SK-N-SH (cell line): ENCODE results near the gene TCEA3. TPM values are rescaled to one million over a fixed set of nuclear protein-coding genes. Genes with fewer than 3 reads are reported as not detected.

Source experiments
- CTCF ChIA-PET: fragments of 300-600, 350-600 bp; formaldehyde crosslinking; extraction: SDS; loops from one replicate; lab custom pipeline; 2021; lab: Yijun Ruan, JAX
- POLR2A ChIA-PET: fragments of 350-600 bp; sonication (Branson Sonifier 250); formaldehyde crosslinking; extraction: SDS; loops from one replicate; lab custom pipeline; 2020; ENCODE audit warnings: antibody characterized with exemption, inconsistent platforms; lab: Yijun Ruan, JAX
- DNase-seq: peaks from one replicate; pipeline ENCODE4 v3.0.0; 2012
- H2AFZ ChIP-seq: fragments of 200-600 bp; sonication (generic); 2 replicates; pipeline ENCODE4 v1.8.1; 2016; ENCODE audit warnings: antibody characterized with exemption, mild to moderate bottlenecking, low read depth
- H3F3A ChIP-seq: fragments of 200-600 bp; sonication (generic); replicated peaks from 2 replicates; pipeline ENCODE3; 2016; ENCODE audit warnings: antibody characterized with exemption, mild to moderate bottlenecking; ENCODE audit not compliant: insufficient read depth
- H3K27ac ChIP-seq, 2 experiments: fragments of 200-500 bp in 1 of 2; fragments of 200-600 bp in 1 of 2; sonication (Bioruptor generic) in 1 of 2; sonication (generic), shearing (Covaris generic) in 1 of 2; 2 replicates each; pipeline versions ENCODE4 v1.5.1 to v1.6.1; 2014 to 2016; ENCODE audit warnings: low read depth in 2 of 2, inconsistent platforms in 1 of 2, low read length in 1 of 2, mild to moderate bottlenecking in 1 of 2, mixed read lengths in 1 of 2
- H3K27me3 ChIP-seq: fragments of 200-600 bp; sonication (generic), shearing (Covaris generic); 2 replicates; pipeline ENCODE4 v1.6.1; 2016; ENCODE audit warnings: mixed run types; ENCODE audit not compliant: insufficient read depth
- H3K36me3 ChIP-seq, 2 experiments: fragments of 200-500 bp in 1 of 2; fragments of 200-600 bp in 1 of 2; sonication (Bioruptor generic) in 1 of 2; sonication (generic) in 1 of 2; replicated peaks in 1 of 2; 2 replicates each; pipeline versions ENCODE3 to v1.5.1; 2014 to 2016; ENCODE audit warnings: low read length in 1 of 2, mild to moderate bottlenecking in 1 of 2; ENCODE audit not compliant: insufficient read depth in 2 of 2, control insufficient read depth in 1 of 2
- H3K4me1 ChIP-seq, 2 experiments: fragments of 200-500 bp in 1 of 2; fragments of 200-600 bp in 1 of 2; sonication (Bioruptor generic) in 1 of 2; sonication (generic), shearing (Covaris generic) in 1 of 2; 2 replicates each; pipeline versions ENCODE4 v1.5.1 to v1.6.1; 2014 to 2016; ENCODE audit warnings: low read depth in 1 of 2, low read length in 1 of 2, mixed run types in 1 of 2; ENCODE audit not compliant: insufficient read depth in 2 of 2, control insufficient read depth in 1 of 2
- H3K4me2 ChIP-seq: fragments of 200-600 bp; sonication (generic), shearing (Covaris generic); 2 replicates; pipeline ENCODE4 v1.6.1; 2017; ENCODE audit warnings: mixed run types
- H3K4me3 ChIP-seq, 2 experiments: fragments of 200-500 bp in 1 of 2; fragments of 200-600 bp in 1 of 2; sonication (Bioruptor generic) in 1 of 2; sonication (generic), shearing (Covaris generic) in 1 of 2; 2 replicates each; pipeline versions ENCODE4 v1.5.1 to v1.8.1; 2014 to 2016; ENCODE audit warnings: low read depth in 2 of 2, inconsistent platforms in 1 of 2, low read length in 1 of 2, mild to moderate bottlenecking in 1 of 2, mixed read lengths in 1 of 2, moderate library complexity in 1 of 2
- H3K79me2 ChIP-seq: fragments of 200-600 bp; sonication (generic); 2 replicates; pipeline ENCODE4 v1.8.1; 2017; ENCODE audit warnings: mild to moderate bottlenecking; ENCODE audit not compliant: insufficient read depth
- H3K9ac ChIP-seq: fragments of 200-600 bp; sonication (generic); 2 replicates; pipeline ENCODE4 v1.6.1; 2017; ENCODE audit warnings: mixed run types
- H3K9me2 ChIP-seq: fragments of 200-600 bp; sonication (generic); 2 replicates; pipeline ENCODE4 v1.6.1; 2017; ENCODE audit warnings: mixed run types
- H3K9me3 ChIP-seq: fragments of 200-600 bp; sonication (generic); 2 replicates; pipeline ENCODE4 v1.6.1; 2017; ENCODE audit warnings: mixed run types, mild to moderate bottlenecking, moderate library complexity
- H4K20me1 ChIP-seq: fragments of 200-600 bp; sonication (generic); 2 replicates; pipeline ENCODE4 v1.6.1; 2017; ENCODE audit warnings: mild to moderate bottlenecking, mixed run types; ENCODE audit not compliant: insufficient read depth
- CHD2 ChIP-seq: fragments of 150-350 bp; IDR thresholded peaks from 2 replicates; pipeline ENCODE4 v1.6.1; 2018; ENCODE audit warnings: low read length; ENCODE audit not compliant: partially characterized antibody
- ELF1 ChIP-seq: IDR thresholded peaks from 2 replicates; pipeline ENCODE4 v1.4.0; 2012
- EP300 ChIP-seq, 2 experiments: IDR thresholded peaks; 2 replicates each; pipeline versions ENCODE4 v1.4.0 to v1.6.1; 2012; ENCODE audit warnings: borderline replicate concordance in 1 of 2, low read depth in 1 of 2, low read length in 1 of 2
- EZH2phosphoT487 ChIP-seq: fragments of 200-600 bp; sonication (generic); IDR thresholded peaks from 2 replicates; pipeline ENCODE4 v1.6.1; 2017; ENCODE audit warnings: low read depth, mixed run types, mild to moderate bottlenecking, antibody characterized with exemption, moderate library complexity, borderline replicate concordance
- FOXJ3 ChIP-seq: sonication (generic); formaldehyde crosslinking; IDR thresholded peaks from 2 replicates; pipeline ENCODE4 v1.5.1; 2020; ENCODE audit warnings: mild to moderate bottlenecking, missing genetic modification reagents
- GABPA ChIP-seq: IDR thresholded peaks from 2 replicates; pipeline ENCODE4 v1.4.0; 2012; ENCODE audit warnings: low read depth, mild to moderate bottlenecking
- IRF3 ChIP-seq: fragments of 150-350 bp; IDR thresholded peaks from 2 replicates; pipeline ENCODE4 v1.6.1; 2016; ENCODE audit warnings: mild to moderate bottlenecking, low read depth, low read length
- MAX ChIP-seq: IDR thresholded peaks from 2 replicates; pipeline ENCODE4 v1.4.0; 2012; ENCODE audit warnings: low read depth
- MEF2A ChIP-seq: IDR thresholded peaks from 2 replicates; pipeline ENCODE4 v1.4.0; 2012; ENCODE audit warnings: low read depth, borderline replicate concordance
- MXI1 ChIP-seq: IDR thresholded peaks from 2 replicates; pipeline ENCODE4 v1.6.1; 2012; ENCODE audit warnings: mild to moderate bottlenecking, low read depth, low read length, improper control_type of control experiment
- NRF1 ChIP-seq: IDR thresholded peaks from 2 replicates; pipeline ENCODE4 v1.6.1; 2012; ENCODE audit warnings: low read depth, mild to moderate bottlenecking, low read length
- POLR2AphosphoS5 ChIP-seq: IDR thresholded peaks from 2 replicates; pipeline ENCODE4 v1.6.1; 2012; ENCODE audit warnings: low read depth, low read length
- RCOR1 ChIP-seq: fragments of 150-350 bp; IDR thresholded peaks from 2 replicates; pipeline ENCODE4 v1.6.1; 2017; ENCODE audit warnings: antibody characterized with exemption, low read length
- REST ChIP-seq: IDR thresholded peaks from 2 replicates; pipeline ENCODE4 v1.6.1; 2012; ENCODE audit warnings: mild to moderate bottlenecking, low read depth, low read length, moderate library complexity
- SIN3A ChIP-seq: IDR thresholded peaks from 2 replicates; pipeline ENCODE4 v1.6.1; 2012; ENCODE audit warnings: low read depth, mild to moderate bottlenecking, low read length, moderate library complexity, borderline replicate concordance
- SMC3 ChIP-seq: IDR thresholded peaks from 2 replicates; pipeline ENCODE4 v1.6.1; 2012; ENCODE audit warnings: low read depth, low read length, improper control_type of control experiment
- TAF1 ChIP-seq: IDR thresholded peaks from 2 replicates; pipeline ENCODE4 v1.6.1; 2012; ENCODE audit warnings: low read depth, mild to moderate bottlenecking, low read length, moderate library complexity, borderline replicate concordance
- TEAD4 ChIP-seq: IDR thresholded peaks from 2 replicates; pipeline ENCODE4 v1.4.0; 2012; ENCODE audit warnings: mild to moderate bottlenecking, borderline replicate concordance; ENCODE audit not compliant: insufficient read depth
- YY1 ChIP-seq: IDR thresholded peaks from 2 replicates; pipeline ENCODE4 v1.4.0; 2012; ENCODE audit warnings: low read depth, mild to moderate bottlenecking
- WGBS: methylation state at CpG from one replicate; pipeline ENCODE4 v1.1.6; 2017; ENCODE audit warnings: low lambda C conversion rate; 5-methylcytosine and 5-hydroxymethylcytosine counted together
- polyA plus RNA-seq, 3 experiments: library from polyadenylated mRNA; depleted of rRNA; stranded (reverse); fragments of >200 nt; gene quantifications; 2 replicates each; pipeline ENCODE4 v1.2.3, GENCODE V29; 2012
- TF ChIP-seq, protein P1 (sequence below): IDR thresholded peaks from 2 replicates; pipeline ENCODE4 v1.4.0; 2012; ENCODE audit warnings: low read depth, borderline replicate concordance
- TF ChIP-seq, protein P2 (sequence below): IDR thresholded peaks from 2 replicates; pipeline ENCODE4 v1.4.0; 2012; ENCODE audit warnings: low read depth, borderline replicate concordance

TCEA3 gene
- polyA plus RNA-seq, 1 of the 3 experiments (the other 2 are of a cell fraction) = 1.1 TPM

- no peak for TF ChIP-seq EP300 (IDR thresholded peaks at IDR 0.05; ENCODE audit: borderline replicate concordance in 1 of 2, low read depth in 1 of 2, low read length in 1 of 2)
- peak; percentile 86 for TF ChIP-seq CHD2
- peak; percentile 97 for TF ChIP-seq ELF1
- TF ChIP-seq RCOR1 = no peak
- no peak for TF ChIP-seq MEF2A
- peak; percentile 26; the same call in 1 of the 2 replicates for TF ChIP-seq MAX
- no peak for TF ChIP-seq EZH2phosphoT487
- TF ChIP-seq, protein P1, sequence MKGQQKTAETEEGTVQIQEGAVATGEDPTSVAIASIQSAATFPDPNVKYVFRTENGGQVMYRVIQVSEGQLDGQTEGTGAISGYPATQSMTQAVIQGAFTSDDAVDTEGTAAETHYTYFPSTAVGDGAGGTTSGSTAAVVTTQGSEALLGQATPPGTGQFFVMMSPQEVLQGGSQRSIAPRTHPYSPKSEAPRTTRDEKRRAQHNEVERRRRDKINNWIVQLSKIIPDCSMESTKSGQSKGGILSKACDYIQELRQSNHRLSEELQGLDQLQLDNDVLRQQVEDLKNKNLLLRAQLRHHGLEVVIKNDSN = no peak
- no peak; the same call in 1 of the 2 replicates for TF ChIP-seq POLR2AphosphoS5
- TF ChIP-seq SIN3A = peak; percentile 76; the same call in 1 of the 2 replicates
- TF ChIP-seq GABPA = peak; percentile 71
- TF ChIP-seq MXI1 = peak; percentile 71
These were observed 56.6 kb downstream of the TCEA3 start (continued) for GRCh38 chr1:23367791-23368561.

DNA sequence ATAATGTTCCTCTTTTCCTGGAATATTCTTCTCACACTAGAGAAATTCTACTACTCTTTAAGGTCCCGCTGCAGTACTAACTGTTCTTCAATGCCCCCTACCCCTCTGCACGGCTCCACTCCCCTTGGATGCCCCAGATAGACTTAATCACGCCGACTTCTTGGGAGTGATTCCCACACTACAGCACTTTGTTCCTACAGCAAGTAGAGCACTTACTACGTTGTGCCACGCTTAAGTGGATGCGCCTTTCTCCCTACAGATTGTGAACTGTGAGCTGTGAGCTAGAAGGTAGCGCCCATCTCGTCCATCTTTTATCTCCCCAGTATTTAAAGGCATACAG lies 57.1 kb downstream of the TCEA3 start:
- Histone ChIP-seq H3K4me1 (peaks cover 15 to 30% of the 10 kb centered on the region in 2 experiments), H3K27ac (peak overlapping the region; percentile 69 to 89; a peak in 3 of 4 replicates), H3K9me2 (no peaks in the 10 kb centered on the region), H3K79me2 (peaks cover 61% of the 10 kb centered on the region), H3K9me3 (peaks cover 24% of the 10 kb centered on the region; the same call in 1 of the 2 replicates), H4K20me1 (no peaks in the 10 kb centered on the region), H3K4me3 (peak overlapping the region; percentile 94 to 97), H3K27me3 (no peaks in the 10 kb centered on the region), H2AFZ (peak overlapping the region; percentile 64), H3K36me3 (peaks cover 29 to 39% of the 10 kb centered on the region in 2 experiments), H3K4me2 (peak overlapping the region; percentile 98), H3F3A (peaks cover 11% of the 10 kb centered on the region), H3K9ac (peak overlapping the region; percentile 94; the same call in 1 of the 2 replicates)
- WGBS = 40% methylated on average over 9 of the region's 9 CpGs
- ChIA-PET CTCF (interaction anchor here (1.7 to 5.9 kb wide), 2 partner anchors 11 to 37 kb away, joined by 6 to 61 read pairs; no protein-coding TSS in a partner anchor), POLR2A (interaction anchor here (1.9 kb wide), 1 partner anchor 23 kb away, joined by 37 read pairs; the partner anchor contains the start of gene HNRNPR)
- DNase-seq = no peak
- TF ChIP-seq IRF3 = no peak
- no peak for TF ChIP-seq ELF1
- no peak for TF ChIP-seq SIN3A
- TF ChIP-seq TAF1 = no peak
- no peak for TF ChIP-seq FOXJ3 (CRISPR knock-in tag)
- no peak for TF ChIP-seq CHD2
- no peak for TF ChIP-seq YY1
- no peak for TF ChIP-seq EZH2phosphoT487
- TF ChIP-seq MEF2A = no peak
- TF ChIP-seq TEAD4 = no peak
- no peak for TF ChIP-seq EP300 (IDR thresholded peaks at IDR 0.05; ENCODE audit: borderline replicate concordance in 1 of 2, low read depth in 1 of 2, low read length in 1 of 2)
- TF ChIP-seq NRF1 = no peak
- TF ChIP-seq REST = no peak
- no peak for TF ChIP-seq SMC3
- TF ChIP-seq, protein P2, sequence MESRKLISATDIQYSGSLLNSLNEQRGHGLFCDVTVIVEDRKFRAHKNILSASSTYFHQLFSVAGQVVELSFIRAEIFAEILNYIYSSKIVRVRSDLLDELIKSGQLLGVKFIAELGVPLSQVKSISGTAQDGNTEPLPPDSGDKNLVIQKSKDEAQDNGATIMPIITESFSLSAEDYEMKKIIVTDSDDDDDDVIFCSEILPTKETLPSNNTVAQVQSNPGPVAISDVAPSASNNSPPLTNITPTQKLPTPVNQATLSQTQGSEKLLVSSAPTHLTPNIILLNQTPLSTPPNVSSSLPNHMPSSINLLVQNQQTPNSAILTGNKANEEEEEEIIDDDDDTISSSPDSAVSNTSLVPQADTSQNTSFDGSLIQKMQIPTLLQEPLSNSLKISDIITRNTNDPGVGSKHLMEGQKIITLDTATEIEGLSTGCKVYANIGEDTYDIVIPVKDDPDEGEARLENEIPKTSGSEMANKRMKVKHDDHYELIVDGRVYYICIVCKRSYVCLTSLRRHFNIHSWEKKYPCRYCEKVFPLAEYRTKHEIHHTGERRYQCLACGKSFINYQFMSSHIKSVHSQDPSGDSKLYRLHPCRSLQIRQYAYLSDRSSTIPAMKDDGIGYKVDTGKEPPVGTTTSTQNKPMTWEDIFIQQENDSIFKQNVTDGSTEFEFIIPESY = no peak
